Measurements from ENCODE around the gene NDFIP2.

GRCh38 chr13:79511611-79512010 is 30.7 kb downstream of the NDFIP2 start:
- no peak for TF ChIP-seq CTCF (conservative IDR thresholded peaks at IDR 0.05; ENCODE audit: low read length)
- no peak for TF ChIP-seq EZH2phosphoT487 (IDR thresholded peaks at IDR 0.05; ENCODE audit: borderline replicate concordance)

All from Loucy (cell line).